NCI-H226 (cell line): ENCODE measurements around the gene PACS1.

Experiments used
- DNase-seq: peaks from one replicate; pipeline ENCODE4 v3.0.0-alpha.2; 2015

PACS1 gene

GRCh38 chr11:66279092-66279734 lies 209.1 kb downstream of the PACS1 start:
- DNase-seq = no peak

- DNase-seq = no peak
Observed at GRCh38 chr11:66280428-66280827, 210.4 kb downstream of the PACS1 start.

- DNase-seq = no peak
Observed at GRCh38 chr11:66281001-66281400, 210.9 kb downstream of the PACS1 start.

- DNase-seq = no peak
Observed at GRCh38 chr11:66281776-66282467, 211.8 kb downstream of the PACS1 start.

GRCh38 chr11:66282468-66283455 lies 212.7 kb downstream of the PACS1 start:
- peak; percentile 89 for DNase-seq

GRCh38 chr11:66283461-66284105 lies 213.5 kb downstream of the PACS1 start:
- no peak for DNase-seq

- no peak for DNase-seq
Observed at GRCh38 chr11:66284526-66285078, 214.5 kb downstream of the PACS1 start.

- no peak for DNase-seq
Observed at GRCh38 chr11:66285250-66285947, 215.3 kb downstream of the PACS1 start.

- no peak for DNase-seq
Observed at GRCh38 chr11:66286699-66287098, 216.6 kb downstream of the PACS1 start.

GRCh38 chr11:66287211-66287888 lies 217.3 kb downstream of the PACS1 start:
- no peak for DNase-seq

- no peak for DNase-seq
Observed at GRCh38 chr11:66287889-66288670, 218.0 kb downstream of the PACS1 start.

- peak; percentile 99 for DNase-seq
Observed at GRCh38 chr11:66288671-66289547, 218.8 kb downstream of the PACS1 start, which contains the start of gene YIF1A. YIF1A (minus strand) TSS chr11:66289143; CDS start chr11:66288985, 158 bp downstream.

- DNase-seq = no peak
Observed at GRCh38 chr11:66289548-66290329, 219.7 kb downstream of the PACS1 start.

- DNase-seq = no peak
Observed at GRCh38 chr11:66290330-66290621, 220.2 kb downstream of the PACS1 start.

- no peak for DNase-seq
Observed at GRCh38 chr11:66291303-66291705, 221.2 kb downstream of the PACS1 start.

- DNase-seq = no peak
Observed at GRCh38 chr11:66291706-66292542, 221.9 kb downstream of the PACS1 start, which contains the start of gene TMEM151A. TMEM151A (plus strand) TSS chr11:66291894; CDS start chr11:66292014, 120 bp downstream.

GRCh38 chr11:66292543-66293332 lies 222.7 kb downstream of the PACS1 start:
- no peak for DNase-seq
